HL-60 (cell line): Measurements from ENCODE around the gene ARFGEF2.

Experiments
- CTCF ChIP-seq: IDR thresholded peaks from one replicate; pipeline ENCODE4 v1.5.1; 2011; ENCODE audit warnings: low read length, control low read depth, inconsistent platforms; ENCODE audit not compliant: insufficient read depth
- POLR2AphosphoS5 ChIP-seq: IDR thresholded peaks from 2 replicates; pipeline ENCODE4 v1.6.1; 2012; ENCODE audit warnings: low read depth
- REST ChIP-seq: IDR thresholded peaks from 2 replicates; pipeline ENCODE4 v1.6.1; 2012; ENCODE audit warnings: low read depth; ENCODE audit not compliant: insufficient replicate concordance

- TF ChIP-seq CTCF (no peak), REST (no peak), POLR2AphosphoS5 (no peak)
Measured at GRCh38 chr20:48990467-48990866, 69.0 kb downstream of the ARFGEF2 start.
